Measurements from ENCODE around the gene CHRM3. TPM values are rescaled to one million over a fixed set of nuclear protein-coding genes. Genes with fewer than 3 reads are reported as not detected.

CHRM3 gene
- total and polyA plus RNA-seq, 2 experiments from 2014 or later: 4.8 to 13.8 TPM

DNA sequence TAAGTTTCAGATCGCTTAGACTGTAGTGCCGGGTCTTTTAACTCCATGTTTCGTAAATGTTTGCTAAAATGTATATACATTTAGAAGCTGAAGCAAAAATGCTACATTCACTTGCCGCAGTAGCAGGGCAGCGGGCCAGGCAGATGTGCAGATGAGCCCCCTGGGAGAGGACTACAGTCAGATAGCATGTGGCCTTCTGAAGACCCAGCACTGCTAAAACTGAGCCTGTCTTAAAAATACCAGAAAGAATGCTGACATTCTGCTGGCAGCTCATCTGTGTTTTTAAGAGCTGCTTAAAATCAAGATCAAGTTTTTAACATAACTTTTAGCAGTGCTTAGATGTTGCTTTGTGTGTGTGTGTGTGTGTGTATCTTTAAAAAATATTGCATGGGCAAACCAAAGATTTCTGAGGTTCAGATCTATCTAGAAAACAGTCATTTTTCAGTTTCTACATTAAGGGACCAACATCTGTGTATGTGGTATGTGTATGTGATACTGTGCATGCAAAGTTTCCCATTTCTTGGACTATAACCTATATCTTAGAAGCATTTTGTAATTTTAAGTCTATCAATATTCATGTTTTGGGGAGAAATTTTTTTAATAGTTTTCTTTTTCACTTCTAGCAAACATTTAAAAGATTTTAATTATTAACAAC lies 31.7 kb downstream of the CHRM3 start (continued):
- TF ChIP-seq, protein P1, sequence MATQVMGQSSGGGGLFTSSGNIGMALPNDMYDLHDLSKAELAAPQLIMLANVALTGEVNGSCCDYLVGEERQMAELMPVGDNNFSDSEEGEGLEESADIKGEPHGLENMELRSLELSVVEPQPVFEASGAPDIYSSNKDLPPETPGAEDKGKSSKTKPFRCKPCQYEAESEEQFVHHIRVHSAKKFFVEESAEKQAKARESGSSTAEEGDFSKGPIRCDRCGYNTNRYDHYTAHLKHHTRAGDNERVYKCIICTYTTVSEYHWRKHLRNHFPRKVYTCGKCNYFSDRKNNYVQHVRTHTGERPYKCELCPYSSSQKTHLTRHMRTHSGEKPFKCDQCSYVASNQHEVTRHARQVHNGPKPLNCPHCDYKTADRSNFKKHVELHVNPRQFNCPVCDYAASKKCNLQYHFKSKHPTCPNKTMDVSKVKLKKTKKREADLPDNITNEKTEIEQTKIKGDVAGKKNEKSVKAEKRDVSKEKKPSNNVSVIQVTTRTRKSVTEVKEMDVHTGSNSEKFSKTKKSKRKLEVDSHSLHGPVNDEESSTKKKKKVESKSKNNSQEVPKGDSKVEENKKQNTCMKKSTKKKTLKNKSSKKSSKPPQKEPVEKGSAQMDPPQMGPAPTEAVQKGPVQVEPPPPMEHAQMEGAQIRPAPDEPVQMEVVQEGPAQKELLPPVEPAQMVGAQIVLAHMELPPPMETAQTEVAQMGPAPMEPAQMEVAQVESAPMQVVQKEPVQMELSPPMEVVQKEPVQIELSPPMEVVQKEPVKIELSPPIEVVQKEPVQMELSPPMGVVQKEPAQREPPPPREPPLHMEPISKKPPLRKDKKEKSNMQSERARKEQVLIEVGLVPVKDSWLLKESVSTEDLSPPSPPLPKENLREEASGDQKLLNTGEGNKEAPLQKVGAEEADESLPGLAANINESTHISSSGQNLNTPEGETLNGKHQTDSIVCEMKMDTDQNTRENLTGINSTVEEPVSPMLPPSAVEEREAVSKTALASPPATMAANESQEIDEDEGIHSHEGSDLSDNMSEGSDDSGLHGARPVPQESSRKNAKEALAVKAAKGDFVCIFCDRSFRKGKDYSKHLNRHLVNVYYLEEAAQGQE (IDR thresholded peaks at IDR 0.05; ENCODE audit: unreplicated experiment): no peak
- TF ChIP-seq, protein P2, sequence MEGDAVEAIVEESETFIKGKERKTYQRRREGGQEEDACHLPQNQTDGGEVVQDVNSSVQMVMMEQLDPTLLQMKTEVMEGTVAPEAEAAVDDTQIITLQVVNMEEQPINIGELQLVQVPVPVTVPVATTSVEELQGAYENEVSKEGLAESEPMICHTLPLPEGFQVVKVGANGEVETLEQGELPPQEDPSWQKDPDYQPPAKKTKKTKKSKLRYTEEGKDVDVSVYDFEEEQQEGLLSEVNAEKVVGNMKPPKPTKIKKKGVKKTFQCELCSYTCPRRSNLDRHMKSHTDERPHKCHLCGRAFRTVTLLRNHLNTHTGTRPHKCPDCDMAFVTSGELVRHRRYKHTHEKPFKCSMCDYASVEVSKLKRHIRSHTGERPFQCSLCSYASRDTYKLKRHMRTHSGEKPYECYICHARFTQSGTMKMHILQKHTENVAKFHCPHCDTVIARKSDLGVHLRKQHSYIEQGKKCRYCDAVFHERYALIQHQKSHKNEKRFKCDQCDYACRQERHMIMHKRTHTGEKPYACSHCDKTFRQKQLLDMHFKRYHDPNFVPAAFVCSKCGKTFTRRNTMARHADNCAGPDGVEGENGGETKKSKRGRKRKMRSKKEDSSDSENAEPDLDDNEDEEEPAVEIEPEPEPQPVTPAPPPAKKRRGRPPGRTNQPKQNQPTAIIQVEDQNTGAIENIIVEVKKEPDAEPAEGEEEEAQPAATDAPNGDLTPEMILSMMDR (conservative IDR thresholded peaks at IDR 0.05; ENCODE audit: low read depth in 2 of 2): no peak
- no peak for TF ChIP-seq JUNB (IDR thresholded peaks at IDR 0.05; ENCODE audit: unreplicated experiment)
- TF ChIP-seq NANOG (IDR thresholded peaks at IDR 0.05; ENCODE audit: borderline replicate concordance): no peak
- no peak for TF ChIP-seq ZNF331 (CRISPR knock-in tag; IDR thresholded peaks at IDR 0.05; ENCODE audit: low read depth)
- no peak for TF ChIP-seq EZH2phosphoT487 (IDR thresholded peaks at IDR 0.05; ENCODE audit: unreplicated experiment)
- no peak for TF ChIP-seq ZNF114 (CRISPR knock-in tag; IDR thresholded peaks at IDR 0.05)

DNA sequence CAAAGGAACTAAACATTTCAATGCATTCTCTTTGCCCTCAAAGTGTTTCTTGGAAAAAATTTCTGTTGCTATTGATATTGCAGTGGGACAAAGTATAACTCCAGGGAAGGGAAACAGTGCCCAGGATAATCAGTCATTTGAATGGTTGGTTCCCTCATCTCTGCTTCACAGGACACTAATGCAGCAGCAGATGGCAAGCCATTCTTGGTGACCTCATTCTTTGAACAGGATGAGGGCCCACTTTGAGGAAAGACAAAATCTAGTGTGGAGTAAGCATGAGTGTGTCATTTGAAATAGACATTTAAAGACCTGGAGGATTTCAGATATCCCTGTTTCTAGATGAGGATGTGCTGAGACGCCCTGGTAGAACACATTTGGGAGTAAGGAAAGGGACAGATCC lies 32.3 kb downstream of the CHRM3 start:
- no peaks in the 10 kb centered on the region for H3K79me2 ChIP-seq (replicated peaks; ENCODE audit: insufficient read depth)
- H3K4me3 ChIP-seq: no peak overlapping the region
- H3K36me3 Mint-ChIP-seq (ENCODE audit: low read depth): no peaks in the 10 kb centered on the region
- no peak overlapping the region for H3K4me2 ChIP-seq
- no peaks in the 10 kb centered on the region for H3K4me1 ChIP-seq (ENCODE audit: insufficient read depth)
- no peaks in the 10 kb centered on the region for H3K27me3 ChIP-seq (ENCODE audit: insufficient read depth)
- H3K27me3 Mint-ChIP-seq (ENCODE audit: insufficient read depth, low read depth, poor library complexity): no peaks in the 10 kb centered on the region
- no peak overlapping the region for H3K27ac ChIP-seq (ENCODE audit: low read depth)
- no peaks in the 10 kb centered on the region for H3F3A ChIP-seq (replicated peaks; ENCODE audit: low read depth)
- no peaks in the 10 kb centered on the region for H3K4me1 Mint-ChIP-seq
- no peak for ATAC-seq
- H3K27ac Mint-ChIP-seq: no peak overlapping the region
- H3K4me3 Mint-ChIP-seq: no peak overlapping the region
- no peak overlapping the region for H2AFZ ChIP-seq
- H3K9me3 Mint-ChIP-seq: no peaks in the 10 kb centered on the region
- H4K20me1 ChIP-seq (replicated peaks; ENCODE audit: insufficient read depth): no peaks in the 10 kb centered on the region
- no peaks in the 10 kb centered on the region for H3K9me2 ChIP-seq (ENCODE audit: insufficient read depth)
- no peak for DNase-seq (ENCODE audit: low spot score)
- H3K36me3 ChIP-seq (ENCODE audit: insufficient read depth): no peaks in the 10 kb centered on the region
- TF ChIP-seq, protein P1 (IDR thresholded peaks at IDR 0.05; ENCODE audit: unreplicated experiment): no peak
- TF ChIP-seq, protein P3, sequence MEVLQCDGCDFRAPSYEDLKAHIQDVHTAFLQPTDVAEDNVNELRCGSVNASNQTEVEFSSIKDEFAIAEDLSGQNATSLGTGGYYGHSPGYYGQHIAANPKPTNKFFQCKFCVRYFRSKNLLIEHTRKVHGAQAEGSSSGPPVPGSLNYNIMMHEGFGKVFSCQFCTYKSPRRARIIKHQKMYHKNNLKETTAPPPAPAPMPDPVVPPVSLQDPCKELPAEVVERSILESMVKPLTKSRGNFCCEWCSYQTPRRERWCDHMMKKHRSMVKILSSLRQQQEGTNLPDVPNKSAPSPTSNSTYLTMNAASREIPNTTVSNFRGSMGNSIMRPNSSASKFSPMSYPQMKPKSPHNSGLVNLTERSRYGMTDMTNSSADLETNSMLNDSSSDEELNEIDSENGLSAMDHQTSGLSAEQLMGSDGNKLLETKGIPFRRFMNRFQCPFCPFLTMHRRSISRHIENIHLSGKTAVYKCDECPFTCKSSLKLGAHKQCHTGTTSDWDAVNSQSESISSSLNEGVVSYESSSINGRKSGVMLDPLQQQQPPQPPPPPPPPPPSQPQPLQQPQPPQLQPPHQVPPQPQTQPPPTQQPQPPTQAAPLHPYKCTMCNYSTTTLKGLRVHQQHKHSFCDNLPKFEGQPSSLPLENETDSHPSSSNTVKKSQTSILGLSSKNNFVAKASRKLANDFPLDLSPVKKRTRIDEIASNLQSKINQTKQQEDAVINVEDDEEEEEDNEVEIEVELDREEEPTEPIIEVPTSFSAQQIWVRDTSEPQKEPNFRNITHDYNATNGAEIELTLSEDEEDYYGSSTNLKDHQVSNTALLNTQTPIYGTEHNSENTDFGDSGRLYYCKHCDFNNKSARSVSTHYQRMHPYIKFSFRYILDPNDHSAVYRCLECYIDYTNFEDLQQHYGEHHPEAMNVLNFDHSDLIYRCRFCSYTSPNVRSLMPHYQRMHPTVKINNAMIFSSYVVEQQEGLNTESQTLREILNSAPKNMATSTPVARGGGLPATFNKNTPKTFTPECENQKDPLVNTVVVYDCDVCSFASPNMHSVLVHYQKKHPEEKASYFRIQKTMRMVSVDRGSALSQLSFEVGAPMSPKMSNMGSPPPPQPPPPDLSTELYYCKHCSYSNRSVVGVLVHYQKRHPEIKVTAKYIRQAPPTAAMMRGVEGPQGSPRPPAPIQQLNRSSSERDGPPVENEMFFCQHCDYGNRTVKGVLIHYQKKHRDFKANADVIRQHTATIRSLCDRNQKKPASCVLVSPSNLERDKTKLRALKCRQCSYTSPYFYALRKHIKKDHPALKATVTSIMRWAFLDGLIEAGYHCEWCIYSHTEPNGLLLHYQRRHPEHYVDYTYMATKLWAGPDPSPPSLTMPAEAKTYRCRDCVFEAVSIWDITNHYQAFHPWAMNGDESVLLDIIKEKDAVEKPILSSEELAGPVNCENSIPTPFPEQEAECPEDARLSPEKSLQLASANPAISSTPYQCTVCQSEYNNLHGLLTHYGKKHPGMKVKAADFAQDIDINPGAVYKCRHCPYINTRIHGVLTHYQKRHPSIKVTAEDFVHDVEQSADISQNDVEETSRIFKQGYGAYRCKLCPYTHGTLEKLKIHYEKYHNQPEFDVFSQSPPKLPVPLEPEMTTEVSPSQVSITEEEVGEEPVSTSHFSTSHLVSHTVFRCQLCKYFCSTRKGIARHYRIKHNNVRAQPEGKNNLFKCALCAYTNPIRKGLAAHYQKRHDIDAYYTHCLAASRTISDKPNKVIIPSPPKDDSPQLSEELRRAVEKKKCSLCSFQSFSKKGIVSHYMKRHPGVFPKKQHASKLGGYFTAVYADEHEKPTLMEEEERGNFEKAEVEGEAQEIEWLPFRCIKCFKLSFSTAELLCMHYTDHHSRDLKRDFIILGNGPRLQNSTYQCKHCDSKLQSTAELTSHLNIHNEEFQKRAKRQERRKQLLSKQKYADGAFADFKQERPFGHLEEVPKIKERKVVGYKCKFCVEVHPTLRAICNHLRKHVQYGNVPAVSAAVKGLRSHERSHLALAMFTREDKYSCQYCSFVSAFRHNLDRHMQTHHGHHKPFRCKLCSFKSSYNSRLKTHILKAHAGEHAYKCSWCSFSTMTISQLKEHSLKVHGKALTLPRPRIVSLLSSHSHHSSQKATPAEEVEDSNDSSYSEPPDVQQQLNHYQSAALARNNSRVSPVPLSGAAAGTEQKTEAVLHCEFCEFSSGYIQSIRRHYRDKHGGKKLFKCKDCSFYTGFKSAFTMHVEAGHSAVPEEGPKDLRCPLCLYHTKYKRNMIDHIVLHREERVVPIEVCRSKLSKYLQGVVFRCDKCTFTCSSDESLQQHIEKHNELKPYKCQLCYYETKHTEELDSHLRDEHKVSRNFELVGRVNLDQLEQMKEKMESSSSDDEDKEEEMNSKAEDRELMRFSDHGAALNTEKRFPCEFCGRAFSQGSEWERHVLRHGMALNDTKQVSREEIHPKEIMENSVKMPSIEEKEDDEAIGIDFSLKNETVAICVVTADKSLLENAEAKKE (CRISPR knock-in tag; IDR thresholded peaks at IDR 0.05): no peak
- TF ChIP-seq JUNB (IDR thresholded peaks at IDR 0.05; ENCODE audit: unreplicated experiment): no peak

Data from GM23338 (cell line).